GM12865 (cell line): ENCODE results near the gene SLC4A2.
A peak's percentile ranks its signal among the peaks of the same experiment; 100 is the strongest.

Experiments used
- DNase-seq: peaks from one replicate; pipeline ENCODE4 v3.0.0; 2010; ENCODE audit warnings: low read depth
- H3K4me3 ChIP-seq: 2 replicates; pipeline ENCODE4 v1.5.1; 2011; ENCODE audit warnings: mild to moderate bottlenecking, low read depth, low read length, control low read depth
- CTCF ChIP-seq: IDR thresholded peaks from 2 replicates; pipeline ENCODE4 v1.5.1; 2011; ENCODE audit warnings: low read length, control low read depth, low read depth, inconsistent platforms; ENCODE audit not compliant: insufficient read depth; ENCODE audit errors: missing control alignments

Gene SLC4A2

DNA sequence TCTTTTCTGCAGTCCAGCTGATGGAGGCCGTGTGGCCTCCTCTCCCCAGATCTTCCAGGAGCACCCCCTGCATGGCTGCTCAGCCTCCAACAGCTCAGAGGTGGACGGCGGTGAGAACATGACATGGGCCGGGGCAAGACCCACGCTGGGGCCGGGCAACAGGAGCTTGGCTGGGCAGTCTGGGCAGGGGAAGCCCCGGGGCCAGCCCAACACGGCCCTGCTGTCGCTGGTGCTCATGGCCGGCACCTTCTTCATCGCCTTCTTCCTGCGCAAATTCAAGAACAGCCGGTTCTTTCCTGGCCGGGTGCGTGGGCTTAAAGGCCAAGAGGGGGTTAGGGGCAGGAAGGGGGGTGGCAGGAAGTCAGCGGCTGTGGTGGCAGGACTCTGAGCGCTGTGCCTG, 14.6 kb downstream of the SLC4A2 start:
- DNase-seq = no peak
- no peak overlapping the region for H3K4me3 ChIP-seq
- no peak for TF ChIP-seq CTCF

- no peak overlapping the region for H3K4me3 ChIP-seq
- TF ChIP-seq CTCF = no peak
- no peak for DNase-seq
Observed at GRCh38 chr7:151074817-151075661, 15.7 kb downstream of the SLC4A2 start.

- DNase-seq = no peak
- no peak for TF ChIP-seq CTCF
- H3K4me3 ChIP-seq = no peak overlapping the region
Observed at GRCh38 chr7:151075662-151075971, 16.2 kb downstream of the SLC4A2 start.

- no peak overlapping the region for H3K4me3 ChIP-seq
- TF ChIP-seq CTCF = no peak
- no peak for DNase-seq
Observed at GRCh38 chr7:151075978-151076426, 16.6 kb downstream of the SLC4A2 start.

DNA sequence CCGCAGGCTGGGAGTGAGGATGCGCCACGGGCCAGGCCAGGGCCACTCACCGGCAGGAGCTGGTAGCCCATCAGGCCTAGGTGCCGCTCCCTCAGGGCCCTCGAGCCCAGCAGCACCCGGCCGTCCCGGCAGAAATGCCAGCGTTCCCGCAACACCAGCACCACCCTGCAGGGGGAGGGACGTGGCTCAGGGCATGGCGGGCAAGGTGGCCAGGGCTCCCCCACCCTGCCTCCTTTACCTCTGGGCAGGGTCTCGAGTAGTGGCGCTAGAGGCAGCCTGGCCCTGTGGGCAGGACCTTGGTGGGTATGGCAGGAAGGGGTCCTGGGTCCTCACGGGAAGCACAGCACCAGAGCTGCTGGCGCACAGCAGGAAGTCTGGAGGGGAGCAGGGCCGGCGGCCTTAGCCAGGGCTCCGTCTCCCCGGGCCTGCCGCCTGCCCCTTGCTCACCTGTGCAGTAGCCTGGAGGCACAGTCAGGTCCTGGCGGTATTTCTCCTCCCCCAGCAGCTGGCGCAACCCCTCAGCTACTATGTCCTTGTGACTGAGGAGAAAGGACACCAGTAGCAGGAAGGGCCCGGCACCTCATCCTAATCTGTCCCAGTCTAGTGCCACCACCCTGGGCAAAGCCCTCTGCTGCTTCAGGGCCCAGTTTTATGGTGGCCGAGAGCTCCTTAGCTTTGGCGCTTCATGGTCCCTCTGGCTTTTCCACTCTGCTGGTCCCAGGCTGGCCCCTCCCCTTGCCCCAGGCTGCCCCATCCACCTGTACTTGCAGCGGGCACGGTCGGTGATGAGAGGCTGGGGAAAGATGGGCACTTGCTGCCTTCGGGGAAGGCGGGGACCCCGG, 17.7 kb downstream of the SLC4A2 start:
- DNase-seq = no peak
- TF ChIP-seq CTCF = peak; percentile 35
- H3K4me3 ChIP-seq = no peak overlapping the region

DNA sequence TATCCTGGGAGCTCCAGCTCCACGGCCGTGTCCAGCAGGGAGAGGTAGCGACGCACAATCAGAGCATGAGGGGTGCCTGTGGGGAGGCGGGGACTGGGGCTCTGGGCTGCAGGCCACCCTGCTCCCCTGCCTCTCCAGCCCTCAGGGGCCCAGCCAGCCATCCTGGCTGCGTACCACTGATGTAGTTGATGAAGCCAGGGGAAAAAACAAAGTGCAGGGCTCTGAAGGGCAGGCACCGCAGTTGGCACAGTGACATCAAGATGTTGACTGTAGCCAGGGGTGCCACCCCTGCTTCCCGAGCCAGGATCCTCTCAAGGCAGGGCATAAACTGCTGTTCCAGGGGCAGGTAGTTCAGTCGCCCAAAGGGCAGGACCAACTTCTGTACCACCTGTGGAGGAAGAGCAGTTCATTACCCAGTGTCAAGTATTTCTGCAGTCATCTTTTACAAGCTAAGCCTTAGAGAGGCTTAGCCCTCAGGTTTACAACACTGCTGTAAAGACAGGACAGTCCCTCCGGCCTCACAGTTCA, 18.4 kb downstream of the SLC4A2 start:
- TF ChIP-seq CTCF = no peak

More for the DNA sequence above, 18.4 kb downstream of the SLC4A2 start:
- no peak for DNase-seq
- no peak overlapping the region for H3K4me3 ChIP-seq
